ENCODE results near the gene PIEZO2. TPM values are rescaled to one million over a fixed set of nuclear protein-coding genes. Genes with fewer than 3 reads are reported as not detected.

Gene PIEZO2
- total and polyA plus RNA-seq, 2 of the 8 experiments (the other 6 are each of a cell fraction or from before 2014, with no cell fraction given) = 4.7 to 16.5 TPM

GRCh38 chr18:10977042-10977441 is 172.3 kb downstream of the PIEZO2 start:
- no peaks in the 10 kb centered on the region for H3K27me3 ChIP-seq (replicated peaks in 1 of 4; ENCODE audit: control insufficient read depth in 3 of 4, extremely low read depth in 1 of 4, insufficient read depth in 3 of 4, low read length in 3 of 4)
- H3K4ac ChIP-seq (replicated peaks; ENCODE audit: insufficient read length, low read depth, low read length) = no peak overlapping the region
- H3K56ac ChIP-seq (replicated peaks; ENCODE audit: insufficient read length, low read depth, low read length) = no peak overlapping the region
- DNase-seq (ENCODE audit: low read depth in 1 of 2, low spot score in 2 of 2) = no peak
- H4K5ac ChIP-seq (ENCODE audit: insufficient read length, low read depth, low read length) = no peak overlapping the region
- H3K79me1 ChIP-seq (ENCODE audit: low read depth, low read length) = no peaks in the 10 kb centered on the region
- H3K9ac ChIP-seq (replicated peaks in 1 of 4; ENCODE audit: extremely low read depth in 1 of 4, low read depth in 3 of 4, low read length in 3 of 4) = no peak overlapping the region
- no peak overlapping the region for H3K23ac ChIP-seq (ENCODE audit: insufficient read length)
- H2AK5ac ChIP-seq (ENCODE audit: low read depth, low read length) = no peak overlapping the region
- no peaks in the 10 kb centered on the region for H3K4me1 ChIP-seq (replicated peaks in 1 of 4; ENCODE audit: control insufficient read depth in 3 of 4, insufficient read depth in 4 of 4, low read length in 3 of 4)
- H3K23me2 ChIP-seq (ENCODE audit: low read depth, low read length) = no peaks in the 10 kb centered on the region; the same call in 1 of the 2 replicates
- no peak overlapping the region for H2BK5ac ChIP-seq (ENCODE audit: low read depth, low read length)
- no peaks in the 10 kb centered on the region for H3K36me3 ChIP-seq (ENCODE audit: control insufficient read depth in 2 of 4, insufficient read depth in 4 of 4, low read length in 3 of 4)
- H3K4me3 ChIP-seq (ENCODE audit: extremely low read depth in 1 of 4, insufficient read depth in 2 of 4, low read depth in 3 of 4, low read length in 4 of 4) = no peak overlapping the region
- H2BK15ac ChIP-seq (ENCODE audit: low read length) = no peak overlapping the region
- H2BK120ac ChIP-seq (replicated peaks; ENCODE audit: low read depth, low read length) = no peak overlapping the region
- H2AFZ ChIP-seq (ENCODE audit: low read length) = no peak overlapping the region
- no peak overlapping the region for H2BK20ac ChIP-seq (ENCODE audit: low read length)
- ChIA-PET CTCF (ENCODE audit: partially characterized antibody) (no interaction called here), POLR2A (ENCODE audit: partially characterized antibody) (no interaction called here)
- no peak overlapping the region for H2BK12ac ChIP-seq (ENCODE audit: low read depth, low read length)
- H4K91ac ChIP-seq (replicated peaks; ENCODE audit: insufficient read length, low read length) = no peak overlapping the region
- TF ChIP-seq YY1 (IDR thresholded peaks at IDR 0.05; ENCODE audit: low read depth, low read length) = no peak
- no peak for TF ChIP-seq SUZ12 (IDR thresholded peaks at IDR 0.05; ENCODE audit: low read length)
- no peak for TF ChIP-seq ASH2L (IDR thresholded peaks at IDR 0.05; ENCODE audit: low read length)
- no peak for TF ChIP-seq PHF8 (conservative IDR thresholded peaks at IDR 0.05; ENCODE audit: low read depth, low read length)
- no peak for TF ChIP-seq CREB1 (IDR thresholded peaks at IDR 0.05)
- no peak for TF ChIP-seq BRCA1 (IDR thresholded peaks at IDR 0.05; ENCODE audit: low read depth, low read length)
- no peak for TF ChIP-seq SIX5 (IDR thresholded peaks at IDR 0.05; ENCODE audit: low read depth, low read length)
- TF ChIP-seq RFX5 (IDR thresholded peaks at IDR 0.05; ENCODE audit: borderline replicate concordance, low read depth, low read length) = no peak
- no peak for TF ChIP-seq NRF1 (IDR thresholded peaks at IDR 0.05; ENCODE audit: low read depth, low read length)
- no peak for TF ChIP-seq SAP30 (IDR thresholded peaks at IDR 0.05; ENCODE audit: insufficient read depth, insufficient replicate concordance, low read length)
- TF ChIP-seq POLR2AphosphoS5 (IDR thresholded peaks at IDR 0.05; ENCODE audit: low read depth, low read length) = no peak
- TF ChIP-seq CHD2 (IDR thresholded peaks at IDR 0.05; ENCODE audit: low read length) = no peak
- no peak for TF ChIP-seq JUN (IDR thresholded peaks at IDR 0.05; ENCODE audit: low read depth, low read length)
- no peaks in the 10 kb centered on the region for H4K20me1 ChIP-seq (replicated peaks in 1 of 2; ENCODE audit: control insufficient read depth in 1 of 2, insufficient read depth in 2 of 2, low read length in 2 of 2)
- H3K14ac ChIP-seq (ENCODE audit: insufficient read length) = no peak overlapping the region
- H3K9me3 ChIP-seq (ENCODE audit: insufficient read depth in 2 of 2, low read depth in 1 of 2, low read length in 1 of 2) = no peaks in the 10 kb centered on the region
- no peak overlapping the region for H3K27ac ChIP-seq (ENCODE audit: low read depth, low read length)
- H3K4me2 ChIP-seq (ENCODE audit: insufficient read depth in 1 of 2, low read depth in 2 of 2, low read length in 2 of 2) = no peak overlapping the region
- H3K79me2 ChIP-seq (ENCODE audit: control insufficient read depth in 1 of 2, insufficient read depth in 2 of 2, low read length in 2 of 2) = no peaks in the 10 kb centered on the region
- FAIRE-seq = no peak
- H3K18ac ChIP-seq (ENCODE audit: extremely low read depth, low read length) = no peak overlapping the region
- no peak overlapping the region for H4K8ac ChIP-seq (ENCODE audit: extremely low read depth, insufficient read depth, low read length)
